ENCODE measurements around the gene POU2AF2. TPM values are rescaled to one million over a fixed set of nuclear protein-coding genes. Genes with fewer than 3 reads are reported as not detected.
"Not testable (repeated sequence)": the region's sequence is repeated elsewhere in the genome, so short reads cannot be mapped to it uniquely, and the experiment has no call there.

Gene POU2AF2
- total RNA-seq, 2 experiments from 2014 or later: not detected

DNA sequence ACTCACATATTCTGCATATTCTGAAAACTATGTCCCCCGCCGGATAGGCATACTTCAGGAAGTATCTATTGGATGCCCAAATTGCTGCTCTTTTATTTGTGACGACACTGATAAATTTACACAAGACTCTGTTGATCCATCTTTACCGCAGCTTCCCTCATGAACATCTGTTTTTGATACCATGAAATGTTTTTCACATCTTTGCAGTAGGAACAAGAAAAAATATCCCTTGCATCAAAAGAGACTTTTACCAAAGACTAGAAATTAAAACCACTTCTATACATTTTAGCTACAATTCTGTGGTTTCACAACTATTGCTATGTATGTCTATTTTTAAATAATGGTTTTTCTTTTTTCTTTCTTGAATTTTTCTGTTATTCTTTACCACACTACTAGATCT lies 15.3 kb downstream of the POU2AF2 start:
- Mint-ChIP-seq H3K4me3 (no peak overlapping the region), H3K9me3 (no peaks in the 10 kb centered on the region), H3K4me1 (ENCODE audit: low read depth) (peaks cover 2% of the 10 kb centered on the region), H3K36me3 (ENCODE audit: low read depth) (no peaks in the 10 kb centered on the region), H3K27ac (no peak overlapping the region), H3K27me3 (ENCODE audit: low read depth) (peaks cover 17% of the 10 kb centered on the region)
- CTCF ChIA-PET: interaction anchor here (1.3 to 1.6 kb wide), 2 partner anchors 157 to 168 kb away, joined by 4 to 7 read pairs; no protein-coding TSS in a partner anchor
- intact Hi-C loops (cut with micrococcal nuclease): no loop called here
- DNase-seq: no peak

DNA sequence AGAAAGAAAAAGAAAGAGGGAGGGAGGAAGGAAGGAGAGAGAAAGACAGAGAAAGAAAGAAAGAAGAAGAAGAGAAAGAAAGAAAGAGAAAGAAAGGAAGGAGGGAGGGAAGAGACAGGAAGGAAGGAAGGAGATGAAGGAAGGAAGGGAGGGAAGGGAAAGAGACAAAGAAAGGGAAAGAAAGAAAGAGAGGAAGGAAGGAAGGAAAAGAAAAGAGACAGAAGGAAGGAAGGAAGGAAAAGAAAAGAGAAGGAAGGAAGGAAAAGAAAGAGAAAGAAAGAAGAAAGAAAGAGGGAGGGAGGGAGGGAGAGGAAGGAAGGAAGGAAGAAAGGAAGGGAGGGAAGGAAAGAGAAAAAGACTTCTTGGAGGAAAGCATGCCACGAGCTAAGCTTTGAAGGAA lies 19.1 kb downstream of the POU2AF2 start:
- CTCF ChIA-PET: no interaction called here
- H3K27me3 Mint-ChIP-seq (ENCODE audit: low read depth): peaks cover 14% of the 10 kb centered on the region
- no peaks in the 10 kb centered on the region for H3K9me3 Mint-ChIP-seq
- H3K4me1 Mint-ChIP-seq (ENCODE audit: low read depth): peaks cover 2% of the 10 kb centered on the region
- H3K4me3 Mint-ChIP-seq: no peak overlapping the region
- intact Hi-C loops (cut with micrococcal nuclease): no loop called here
- no peaks in the 10 kb centered on the region for H3K36me3 Mint-ChIP-seq (ENCODE audit: low read depth)
- no peak overlapping the region for H3K27ac Mint-ChIP-seq
- no peak for DNase-seq

DNA sequence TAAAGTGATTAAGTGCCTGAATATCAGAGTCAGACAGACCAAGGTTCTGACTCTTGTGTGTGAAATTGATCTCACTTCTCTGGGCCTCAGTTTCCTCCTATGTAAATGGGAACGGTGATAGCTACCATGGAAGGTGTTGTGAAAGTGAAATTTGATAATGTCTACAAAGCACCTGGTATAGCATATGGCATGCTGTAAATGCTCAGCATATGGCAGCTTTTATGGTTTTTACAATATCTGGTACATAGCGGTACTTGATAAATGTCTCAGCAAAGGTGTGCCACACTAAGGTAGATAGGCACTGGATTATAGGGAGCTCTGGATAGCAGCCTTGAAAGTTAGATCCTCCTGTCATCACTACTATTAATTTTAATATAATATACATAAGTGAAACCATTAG lies 19.9 kb downstream of the POU2AF2 start:
- Mint-ChIP-seq H3K4me3 (no peak overlapping the region), H3K4me1 (ENCODE audit: low read depth) (peaks cover 2% of the 10 kb centered on the region), H3K27me3 (ENCODE audit: low read depth) (peaks cover 9% of the 10 kb centered on the region), H3K36me3 (ENCODE audit: low read depth) (no peaks in the 10 kb centered on the region), H3K27ac (no peak overlapping the region), H3K9me3 (no peaks in the 10 kb centered on the region)
- CTCF ChIA-PET: interaction anchor here (0.9 kb wide), 1 partner anchor 17 kb away, joined by 3 read pairs; no protein-coding TSS in a partner anchor
- no peak for DNase-seq
- intact Hi-C loops (cut with micrococcal nuclease): no loop called here

DNA sequence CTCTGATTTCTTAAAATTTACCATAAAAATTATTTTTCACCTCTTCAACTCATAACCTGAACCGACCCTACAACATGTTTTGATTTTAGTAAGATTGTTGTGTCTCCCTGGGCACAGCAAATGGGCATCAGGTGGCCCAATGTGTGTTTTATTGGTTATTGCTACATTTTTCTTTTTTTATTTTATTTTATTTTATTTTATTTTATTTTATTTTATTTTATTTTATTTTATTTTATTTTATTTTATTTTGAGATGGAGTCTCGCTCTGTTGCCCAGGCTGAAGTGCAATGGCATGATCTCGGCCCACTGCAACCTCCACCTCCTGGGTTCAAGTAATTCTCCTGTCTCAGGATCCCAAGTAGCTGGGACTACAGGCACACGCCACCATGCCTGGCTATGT lies 22.8 kb downstream of the POU2AF2 start:
- DNase-seq; H3K4me1 Mint-ChIP-seq (ENCODE audit: low read depth); H3K4me3 Mint-ChIP-seq; H3K27ac Mint-ChIP-seq; H3K9me3 Mint-ChIP-seq; H3K27me3 Mint-ChIP-seq (ENCODE audit: low read depth); intact Hi-C loops (cut with micrococcal nuclease); H3K36me3 Mint-ChIP-seq (ENCODE audit: low read depth): not testable (repeated sequence)
- CTCF ChIA-PET: interaction anchor here (1.7 kb wide), 1 partner anchor 10 kb away, joined by 5 read pairs; no protein-coding TSS in a partner anchor

DNA sequence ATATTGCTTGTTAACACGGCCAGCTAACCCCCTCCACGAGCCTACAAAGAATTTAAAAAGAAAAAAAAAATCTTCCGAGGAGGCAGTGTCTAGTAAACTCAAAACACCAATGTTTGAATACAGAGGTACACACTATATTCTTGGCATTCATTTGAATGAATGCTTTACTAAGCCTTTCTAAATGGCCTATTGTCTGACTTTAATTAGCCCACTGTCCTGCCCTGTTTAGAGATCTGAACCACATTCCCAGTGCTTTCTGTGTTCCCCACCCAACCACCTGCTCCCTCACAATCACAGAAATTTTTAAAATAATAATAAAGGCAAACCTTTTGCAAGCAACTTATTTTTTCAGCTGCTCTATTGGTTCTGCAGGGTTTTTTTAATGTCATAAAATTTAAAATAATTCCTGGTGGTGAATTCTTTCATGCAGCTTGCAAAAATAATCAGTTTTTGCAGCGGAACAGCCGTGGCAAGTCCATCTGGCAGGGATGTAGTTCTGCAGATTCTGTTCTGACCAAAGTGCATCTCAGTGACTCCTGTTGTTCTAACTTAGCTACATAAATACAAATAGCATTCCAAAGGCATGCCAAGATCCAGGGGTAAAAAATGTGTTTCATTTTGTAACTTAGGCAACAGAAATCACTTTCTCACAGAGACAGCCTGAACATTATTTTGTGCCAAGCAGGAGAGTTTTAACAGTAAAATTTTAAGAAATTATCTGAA lies 23.8 kb downstream of the POU2AF2 start:
- intact Hi-C loops (cut with micrococcal nuclease): no loop called here
- Mint-ChIP-seq H3K4me1 (ENCODE audit: low read depth) (peaks cover 3% of the 10 kb centered on the region), H3K9me3 (no peaks in the 10 kb centered on the region), H3K36me3 (ENCODE audit: low read depth) (no peaks in the 10 kb centered on the region), H3K27ac (no peak overlapping the region), H3K27me3 (ENCODE audit: low read depth) (peaks cover 2% of the 10 kb centered on the region), H3K4me3 (no peak overlapping the region)
- CTCF ChIA-PET: interaction anchor here (1.2 to 1.7 kb wide), 2 partner anchors 9 to 159 kb away, joined by 4 to 5 read pairs; no protein-coding TSS in a partner anchor
- DNase-seq: no peak

DNA sequence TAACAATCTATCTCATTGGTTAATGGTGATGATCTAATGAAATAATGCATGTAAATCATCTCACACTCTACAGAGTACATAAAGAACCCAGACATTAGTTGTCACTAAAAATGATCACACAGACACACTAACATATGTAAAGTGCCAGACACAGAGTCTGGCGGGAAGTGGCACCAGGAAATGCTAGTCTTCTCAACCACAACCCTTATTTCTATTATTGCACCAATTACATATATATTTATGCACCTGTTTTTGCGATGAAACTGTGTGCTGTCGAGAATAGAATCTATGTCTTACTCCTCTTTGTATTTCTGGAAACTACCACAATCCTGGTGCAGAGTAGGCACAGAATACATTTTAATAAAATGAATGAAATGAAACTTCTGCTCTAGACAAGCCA lies 26.9 kb downstream of the POU2AF2 start:
- Mint-ChIP-seq H3K27ac (no peak overlapping the region), H3K4me3 (no peak overlapping the region), H3K36me3 (ENCODE audit: low read depth) (no peaks in the 10 kb centered on the region), H3K9me3 (no peaks in the 10 kb centered on the region), H3K4me1 (ENCODE audit: low read depth) (peaks cover 3% of the 10 kb centered on the region), H3K27me3 (ENCODE audit: low read depth) (peaks cover 2% of the 10 kb centered on the region)
- DNase-seq: no peak
- intact Hi-C loops (cut with micrococcal nuclease): no loop called here
- CTCF ChIA-PET: interaction anchor here (1.4 to 1.6 kb wide), 3 partner anchors 10 to 156 kb away, joined by 3 to 5 read pairs (median 3); no protein-coding TSS in a partner anchor

DNA sequence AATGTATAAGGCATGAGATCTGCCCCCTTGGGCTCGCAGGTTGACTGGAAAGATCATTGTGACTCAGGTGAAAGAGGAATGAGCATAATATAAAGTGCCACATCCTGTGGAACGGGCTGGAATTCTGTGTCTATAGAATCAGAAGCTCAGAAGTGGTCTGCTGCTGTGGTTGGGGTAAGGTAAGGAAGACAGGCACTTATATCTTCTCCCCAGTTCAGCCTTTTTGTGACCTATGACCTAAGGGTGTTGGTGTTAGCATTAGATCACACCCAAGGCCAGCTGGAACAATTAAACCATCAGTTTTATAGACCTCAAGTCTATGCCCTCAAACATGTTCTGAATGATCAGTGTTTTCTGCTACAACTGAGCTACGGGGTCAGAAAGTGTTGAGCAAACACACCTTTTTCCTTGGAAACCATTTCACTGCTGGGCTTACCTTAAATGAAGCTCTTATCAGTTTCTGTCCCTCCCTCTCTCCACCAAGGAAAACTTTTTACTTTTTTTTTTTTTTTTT lies 37.1 kb downstream of the POU2AF2 start:
- intact Hi-C loops (cut with micrococcal nuclease): loop anchor here (1.0 to 10.0 kb wide), 6 partner anchors 75 to 562 kb away; no protein-coding TSS in a partner anchor
- CTCF ChIA-PET: interaction anchor here (0.6 to 9.2 kb wide), 23 partner anchors 9 to 593 kb away, joined by 3 to 210 read pairs (median 4); no protein-coding TSS in a partner anchor

DNA sequence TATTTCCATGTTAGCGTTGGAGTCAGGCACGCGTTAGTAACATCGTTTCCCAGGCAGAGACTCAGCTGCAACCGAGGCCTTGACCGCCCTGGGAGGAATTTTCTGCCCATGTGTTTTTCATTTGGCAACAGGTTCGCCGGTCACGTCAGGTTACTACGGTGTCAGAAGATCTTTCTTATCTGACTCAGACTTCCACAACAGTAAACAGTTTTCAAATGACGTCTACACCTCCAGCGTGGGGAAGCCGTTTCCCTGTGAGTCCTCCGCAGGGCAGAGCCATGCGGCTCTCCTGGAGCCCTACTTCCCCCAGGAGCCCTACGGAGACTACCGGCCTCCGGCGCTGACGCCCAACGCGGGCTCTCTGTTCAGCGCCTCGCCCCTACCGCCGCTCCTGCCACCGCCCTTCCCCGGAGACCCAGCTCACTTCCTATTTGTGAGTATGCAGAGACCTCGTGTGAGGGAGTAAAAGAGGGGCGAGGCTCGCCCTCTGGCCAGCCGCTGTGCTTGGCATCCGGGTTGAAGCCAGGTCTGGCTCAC lies 38.5 kb downstream of the POU2AF2 start:
- H3K27me3 Mint-ChIP-seq (ENCODE audit: low read depth): no peaks in the 10 kb centered on the region
- DNase-seq: no peak
- H3K9me3 Mint-ChIP-seq: no peaks in the 10 kb centered on the region
- H3K4me1 Mint-ChIP-seq (ENCODE audit: low read depth): no peaks in the 10 kb centered on the region
- H3K27ac Mint-ChIP-seq: no peak overlapping the region
- CTCF ChIA-PET: interaction anchor here (0.5 to 9.2 kb wide), 8 partner anchors 54 to 1085 kb away, joined by 3 to 210 read pairs (median 7); no protein-coding TSS in a partner anchor
- no peak overlapping the region for H3K4me3 Mint-ChIP-seq
- intact Hi-C loops (cut with micrococcal nuclease): loop anchor here (1.0 to 10.0 kb wide), 6 partner anchors 73 to 561 kb away; no protein-coding TSS in a partner anchor
- no peaks in the 10 kb centered on the region for H3K36me3 Mint-ChIP-seq (ENCODE audit: low read depth)

More for the DNA sequence above, 37.1 kb downstream of the POU2AF2 start:
- no peak overlapping the region for H3K4me3 Mint-ChIP-seq
- no peaks in the 10 kb centered on the region for H3K27me3 Mint-ChIP-seq (ENCODE audit: low read depth)
- H3K9me3 Mint-ChIP-seq: no peaks in the 10 kb centered on the region
- no peaks in the 10 kb centered on the region for H3K36me3 Mint-ChIP-seq (ENCODE audit: low read depth)
- no peak overlapping the region for H3K27ac Mint-ChIP-seq
- H3K4me1 Mint-ChIP-seq (ENCODE audit: low read depth): no peaks in the 10 kb centered on the region
- DNase-seq: no peak

DNA sequence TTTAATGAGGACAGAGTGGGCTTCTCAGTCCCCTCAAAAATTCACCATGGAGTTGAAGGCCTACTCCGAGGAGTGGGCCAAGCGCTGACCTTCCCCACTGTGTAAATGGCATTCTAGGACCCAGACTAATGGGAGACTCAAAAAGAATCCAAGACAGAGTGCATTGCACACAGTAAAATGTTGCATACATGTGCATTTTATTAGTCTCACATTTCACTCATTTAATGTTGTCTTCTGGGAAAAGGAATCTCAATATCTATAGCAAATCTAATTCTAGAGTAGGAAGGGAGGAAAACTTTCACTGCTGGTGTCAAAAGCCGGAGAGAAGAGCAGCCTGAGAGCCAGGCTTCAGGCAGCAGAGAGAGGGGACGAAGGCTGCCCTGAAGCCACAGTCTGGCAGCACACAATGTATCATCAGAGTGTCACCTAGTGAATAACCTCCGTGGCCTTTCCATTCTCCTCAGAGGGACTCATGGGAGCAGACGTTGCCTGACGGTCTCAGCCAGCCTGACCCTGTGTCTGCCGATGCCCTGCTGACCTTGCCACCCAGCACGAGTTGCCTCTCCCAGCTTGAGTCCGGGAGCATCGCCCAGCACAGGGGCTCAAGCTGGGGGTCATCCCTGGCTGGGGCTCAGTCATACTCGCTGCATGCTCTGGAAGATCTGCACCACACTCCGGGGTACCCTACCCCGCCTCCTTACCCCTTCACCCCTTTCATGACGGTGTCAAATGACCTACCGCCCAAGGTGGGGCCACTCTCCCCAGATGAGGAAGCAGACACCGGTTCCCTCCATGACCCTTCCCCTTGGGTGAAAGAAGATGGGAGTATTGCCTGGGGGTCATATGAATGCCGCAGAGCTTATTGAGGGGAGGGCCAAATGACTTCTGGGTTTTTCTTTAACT lies 39.9 kb downstream of the POU2AF2 start:
- no peaks in the 10 kb centered on the region for H3K36me3 Mint-ChIP-seq (ENCODE audit: low read depth)
- no peak overlapping the region for H3K4me3 Mint-ChIP-seq
- no peak overlapping the region for H3K27ac Mint-ChIP-seq
- H3K27me3 Mint-ChIP-seq (ENCODE audit: low read depth): no peaks in the 10 kb centered on the region
- H3K4me1 Mint-ChIP-seq (ENCODE audit: low read depth): no peaks in the 10 kb centered on the region
- no peaks in the 10 kb centered on the region for H3K9me3 Mint-ChIP-seq
- DNase-seq: no peak
- intact Hi-C loops (cut with micrococcal nuclease): loop anchor here (10.0 kb wide), 2 partner anchors 269 to 559 kb away; no protein-coding TSS in a partner anchor
- CTCF ChIA-PET: interaction anchor here (1.0 to 9.2 kb wide), 4 partner anchors 134 to 161 kb away, joined by 4 to 210 read pairs (median 42); no protein-coding TSS in a partner anchor

DNA sequence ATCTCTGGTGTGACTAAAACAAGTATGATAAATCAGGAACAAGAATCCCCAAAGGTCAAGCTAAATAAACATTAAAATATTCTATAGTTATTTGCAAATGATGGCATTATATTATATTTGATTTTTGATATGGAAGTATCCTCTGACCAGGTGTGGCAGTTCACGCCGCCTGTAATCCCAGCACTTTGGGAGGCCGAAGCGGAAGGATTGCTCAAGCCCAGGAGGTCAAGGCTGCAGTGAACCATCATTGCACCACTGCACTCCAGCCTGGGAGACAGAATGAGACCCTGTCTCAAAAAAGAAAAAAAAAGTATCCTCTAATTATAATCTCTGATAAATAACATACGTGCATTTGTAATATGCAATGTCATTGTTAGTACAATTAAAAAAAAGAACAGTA lies 46.2 kb downstream of the POU2AF2 start:
- Mint-ChIP-seq H3K4me3 (no peak overlapping the region), H3K9me3 (peaks cover 1% of the 10 kb centered on the region), H3K27ac (no peak overlapping the region), H3K36me3 (ENCODE audit: low read depth) (no peaks in the 10 kb centered on the region), H3K27me3 (ENCODE audit: low read depth) (no peaks in the 10 kb centered on the region), H3K4me1 (ENCODE audit: low read depth) (no peaks in the 10 kb centered on the region)
- intact Hi-C loops (cut with micrococcal nuclease): no loop called here
- CTCF ChIA-PET: interaction anchor here (1.0 to 2.0 kb wide), 2 partner anchors 9 to 133 kb away, joined by 3 to 5 read pairs; no protein-coding TSS in a partner anchor
- no peak for DNase-seq

DNA sequence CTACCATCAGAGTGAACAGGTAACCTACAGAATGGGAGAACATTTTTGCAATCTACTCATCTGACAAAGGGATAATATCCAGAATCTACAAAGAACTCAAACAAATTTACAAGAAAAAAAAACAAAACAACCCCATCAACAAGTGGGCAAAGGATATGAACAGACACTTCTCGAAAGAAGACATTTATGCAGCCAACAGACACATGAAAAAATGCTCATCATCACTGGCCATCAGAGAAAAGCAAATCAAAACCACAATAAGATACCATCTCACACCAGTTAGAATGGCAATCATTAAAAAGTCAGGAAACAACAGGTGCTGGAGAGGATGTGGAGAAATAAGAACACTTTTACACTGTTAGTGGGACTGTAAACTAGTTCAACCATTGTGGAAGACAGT lies 46.9 kb downstream of the POU2AF2 start:
- H3K4me1 Mint-ChIP-seq (ENCODE audit: low read depth); intact Hi-C loops (cut with micrococcal nuclease); H3K36me3 Mint-ChIP-seq (ENCODE audit: low read depth); H3K4me3 Mint-ChIP-seq; H3K27ac Mint-ChIP-seq; DNase-seq; H3K9me3 Mint-ChIP-seq; H3K27me3 Mint-ChIP-seq (ENCODE audit: low read depth): not testable (repeated sequence)
- CTCF ChIA-PET: interaction anchor here (2.0 kb wide), 1 partner anchor 10 kb away, joined by 5 read pairs; no protein-coding TSS in a partner anchor

All from activated naive CD4-positive, alpha-beta T cell treated with anti-CD3 and anti-CD28 coated beads for 36 hours (primary cell).